Spleen (tissue), 3 donors: ENCODE results near the gene SYNCRIP.
"Not testable (repeated sequence)": the region's sequence is repeated elsewhere in the genome, so short reads cannot be mapped to it uniquely, and the experiment has no call there.

Experiments used
- POLR2A ChIP-seq, 3 donors: fragments of 450-650 bp; IDR thresholded peaks; one replicate each; pipeline ENCODE4 v1.5.1; 2017; ENCODE audit warnings: antibody characterized with exemption in 3 of 3, mild to moderate bottlenecking in 1 of 3
- POLR2AphosphoS5 ChIP-seq, 3 donors: sonication (generic); formaldehyde crosslinking; IDR thresholded peaks; one replicate each; pipeline ENCODE4 v1.5.1; 2017; ENCODE audit warnings: antibody characterized with exemption in 3 of 3

- not testable (repeated sequence) for TF ChIP-seq POLR2A (IDR thresholded peaks at IDR 0.05)
- TF ChIP-seq POLR2AphosphoS5 (IDR thresholded peaks at IDR 0.05), result peak in 1 of 3 donors; percentile 9
Observed at GRCh38 chr6:85631117-85631516, 11.6 kb downstream of the SYNCRIP start.
